Immature natural killer cell (primary cell): ENCODE results near the gene EPHB2. TPM values are rescaled to one million over a fixed set of nuclear protein-coding genes. Genes with fewer than 3 reads are reported as not detected.

ENCODE experiments used
- DNase-seq, 3 donors: peaks; one replicate each; pipeline ENCODE4 v3.0.0; 2022; ENCODE audit warnings: mixed read lengths in 1 of 3
- H3K27ac Mint-ChIP-seq, 6 donors: one replicate each; pipeline ENCODE4 v1.8.0; 2020; ENCODE audit warnings: mixed read lengths in 6 of 6, mild to moderate bottlenecking in 5 of 6, inconsistent platforms in 4 of 6, moderate library complexity in 3 of 6
- H3K27me3 Mint-ChIP-seq, 3 donors: one replicate each; pipeline ENCODE4 v1.8.0; 2020 to 2021; ENCODE audit warnings: low read depth in 3 of 3, mild to moderate bottlenecking in 3 of 3, mixed read lengths in 3 of 3, moderate library complexity in 3 of 3, inconsistent platforms in 1 of 3
- H3K36me3 Mint-ChIP-seq, 3 donors: one replicate each; pipeline ENCODE4 v1.8.0; 2020; ENCODE audit warnings: mixed read lengths in 3 of 3, inconsistent platforms in 2 of 3, mild to moderate bottlenecking in 2 of 3
- H3K4me1 Mint-ChIP-seq, 2 donors: one replicate each; pipeline ENCODE4 v1.8.0; 2020; ENCODE audit warnings: inconsistent platforms in 2 of 2, mild to moderate bottlenecking in 2 of 2, mixed read lengths in 2 of 2, moderate library complexity in 1 of 2
- H3K4me3 Mint-ChIP-seq, 5 donors: one replicate each; pipeline ENCODE4 v1.8.0; 2020; ENCODE audit warnings: mild to moderate bottlenecking in 5 of 5, mixed read lengths in 5 of 5, inconsistent platforms in 3 of 5, moderate library complexity in 3 of 5
- H3K9me3 Mint-ChIP-seq, 6 donors: one replicate each; pipeline ENCODE4 v1.8.0; 2020; ENCODE audit warnings: mild to moderate bottlenecking in 6 of 6, mixed read lengths in 6 of 6, inconsistent platforms in 4 of 6, moderate library complexity in 3 of 6
- polyA plus RNA-seq, 3 donors: library from polyadenylated mRNA; unstranded; fragments of 300-500 nt; fragmentation: Illumina TruSeq; gene quantifications; one replicate each; pipeline ENCODE4 v1.2.3, GENCODE V29; 2021

EPHB2 gene
- polyA plus RNA-seq, 3 donors from 2014 or later, result not detected

- no peak overlapping the region for H3K4me3 Mint-ChIP-seq
Measured at GRCh38 chr1:22721122-22721873, 10.7 kb downstream of the EPHB2 start.

GRCh38 chr1:22722901-22723550 lies 12.4 kb downstream of the EPHB2 start:
- H3K9me3 Mint-ChIP-seq, result no peaks in the 10 kb centered on the region
- H3K4me1 Mint-ChIP-seq, result no peaks in the 10 kb centered on the region
- no peak for DNase-seq
- peaks cover 0 to 3% (median 2%) of the 10 kb centered on the region in 3 donors for H3K27me3 Mint-ChIP-seq
- H3K27ac Mint-ChIP-seq, result no peak overlapping the region
- no peak overlapping the region for H3K4me3 Mint-ChIP-seq
- H3K36me3 Mint-ChIP-seq, result no peaks in the 10 kb centered on the region

More at GRCh38 chr1:22721122-22721873, 10.7 kb downstream of the EPHB2 start:
- H3K9me3 Mint-ChIP-seq, result no peaks in the 10 kb centered on the region
- no peak overlapping the region for H3K27ac Mint-ChIP-seq
- H3K4me1 Mint-ChIP-seq, result no peaks in the 10 kb centered on the region
- H3K27me3 Mint-ChIP-seq, result peaks cover 0 to 3% (median 2%) of the 10 kb centered on the region in 3 donors
- no peaks in the 10 kb centered on the region for H3K36me3 Mint-ChIP-seq
- DNase-seq, result no peak

- H3K9me3 Mint-ChIP-seq, result no peaks in the 10 kb centered on the region
- H3K36me3 Mint-ChIP-seq, result no peaks in the 10 kb centered on the region
- no peak overlapping the region for H3K4me3 Mint-ChIP-seq
- no peaks in the 10 kb centered on the region for H3K4me1 Mint-ChIP-seq
- no peak for DNase-seq
- H3K27me3 Mint-ChIP-seq, result peaks cover 0 to 4% (median 0%) of the 10 kb centered on the region in 3 donors
- H3K27ac Mint-ChIP-seq, result no peak overlapping the region
Measured at GRCh38 chr1:22727873-22728272, 17.2 kb downstream of the EPHB2 start.

- no peaks in the 10 kb centered on the region for H3K9me3 Mint-ChIP-seq
- H3K27ac Mint-ChIP-seq, result no peak overlapping the region
- no peak for DNase-seq
- H3K4me3 Mint-ChIP-seq, result no peak overlapping the region
- no peaks in the 10 kb centered on the region for H3K4me1 Mint-ChIP-seq
- H3K36me3 Mint-ChIP-seq, result no peaks in the 10 kb centered on the region
- peaks cover 0 to 4% (median 0%) of the 10 kb centered on the region in 3 donors for H3K27me3 Mint-ChIP-seq
Measured at GRCh38 chr1:22728751-22729399, 18.2 kb downstream of the EPHB2 start.

GRCh38 chr1:22729400-22729773 lies 18.7 kb downstream of the EPHB2 start:
- no peak overlapping the region for H3K27ac Mint-ChIP-seq
- H3K4me3 Mint-ChIP-seq, result no peak overlapping the region
- H3K27me3 Mint-ChIP-seq, result peaks cover 0 to 4% (median 0%) of the 10 kb centered on the region in 3 donors

GRCh38 chr1:22729912-22730311 lies 19.3 kb downstream of the EPHB2 start:
- DNase-seq, result no peak
- no peaks in the 10 kb centered on the region for H3K4me1 Mint-ChIP-seq
- peaks cover 0 to 5% (median 0%) of the 10 kb centered on the region in 3 donors for H3K27me3 Mint-ChIP-seq
- H3K27ac Mint-ChIP-seq, result no peak overlapping the region
- no peaks in the 10 kb centered on the region for H3K9me3 Mint-ChIP-seq
- no peak overlapping the region for H3K4me3 Mint-ChIP-seq
- no peaks in the 10 kb centered on the region for H3K36me3 Mint-ChIP-seq

More at GRCh38 chr1:22729400-22729773, 18.7 kb downstream of the EPHB2 start:
- DNase-seq, result no peak
- Mint-ChIP-seq H3K9me3 (no peaks in the 10 kb centered on the region), H3K4me1 (no peaks in the 10 kb centered on the region), H3K36me3 (no peaks in the 10 kb centered on the region)

GRCh38 chr1:22731924-22732720 lies 21.5 kb downstream of the EPHB2 start:
- Mint-ChIP-seq H3K4me1 (no peaks in the 10 kb centered on the region), H3K36me3 (no peaks in the 10 kb centered on the region), H3K27ac (no peak overlapping the region), H3K9me3 (no peaks in the 10 kb centered on the region), H3K4me3 (no peak overlapping the region), H3K27me3 (peaks cover 0 to 4% (median 2%) of the 10 kb centered on the region in 3 donors)
- DNase-seq, result no peak

- Mint-ChIP-seq H3K27ac (no peak overlapping the region), H3K4me3 (no peak overlapping the region), H3K4me1 (no peaks in the 10 kb centered on the region), H3K27me3 (peaks cover 0 to 7% (median 2%) of the 10 kb centered on the region in 3 donors), H3K36me3 (no peaks in the 10 kb centered on the region), H3K9me3 (no peaks in the 10 kb centered on the region)
- DNase-seq, result no peak
Measured at GRCh38 chr1:22733643-22734042, 23.0 kb downstream of the EPHB2 start.

- H3K27ac Mint-ChIP-seq, result no peak overlapping the region
- no peaks in the 10 kb centered on the region for H3K9me3 Mint-ChIP-seq
- DNase-seq, result no peak
- H3K4me1 Mint-ChIP-seq, result no peaks in the 10 kb centered on the region
- H3K27me3 Mint-ChIP-seq, result peaks cover 0 to 6% (median 2%) of the 10 kb centered on the region in 3 donors
- no peaks in the 10 kb centered on the region for H3K36me3 Mint-ChIP-seq
- no peak overlapping the region for H3K4me3 Mint-ChIP-seq
Measured at GRCh38 chr1:22736501-22737080, 26.0 kb downstream of the EPHB2 start.

- Mint-ChIP-seq H3K9me3 (no peaks in the 10 kb centered on the region), H3K27me3 (peaks cover 0 to 6% (median 2%) of the 10 kb centered on the region in 3 donors), H3K27ac (no peak overlapping the region), H3K4me1 (no peaks in the 10 kb centered on the region), H3K36me3 (no peaks in the 10 kb centered on the region), H3K4me3 (no peak overlapping the region)
- DNase-seq, result no peak
Measured at GRCh38 chr1:22737374-22738068, 26.9 kb downstream of the EPHB2 start.

GRCh38 chr1:22738069-22738435 lies 27.4 kb downstream of the EPHB2 start:
- Mint-ChIP-seq H3K27ac (no peak overlapping the region), H3K9me3 (no peaks in the 10 kb centered on the region), H3K36me3 (no peaks in the 10 kb centered on the region), H3K4me3 (no peak overlapping the region), H3K27me3 (peaks cover 0 to 6% (median 2%) of the 10 kb centered on the region in 3 donors), H3K4me1 (no peaks in the 10 kb centered on the region)
- no peak for DNase-seq

- H3K4me3 Mint-ChIP-seq, result no peak overlapping the region
- no peak for DNase-seq
- H3K27me3 Mint-ChIP-seq, result peaks cover 0 to 6% (median 2%) of the 10 kb centered on the region in 3 donors
- H3K27ac Mint-ChIP-seq, result no peak overlapping the region
- no peaks in the 10 kb centered on the region for H3K9me3 Mint-ChIP-seq
- no peaks in the 10 kb centered on the region for H3K4me1 Mint-ChIP-seq
- no peaks in the 10 kb centered on the region for H3K36me3 Mint-ChIP-seq
Measured at GRCh38 chr1:22738522-22738921, 27.9 kb downstream of the EPHB2 start.
